ENCODE results near the gene ATXN2L. TPM values are rescaled to one million over a fixed set of nuclear protein-coding genes. Genes with fewer than 3 reads are reported as not detected.

Gene ATXN2L
- total and polyA plus RNA-seq, 3 experiments from 2014 or later = 31.0 to 267 (median 266) TPM

DNA sequence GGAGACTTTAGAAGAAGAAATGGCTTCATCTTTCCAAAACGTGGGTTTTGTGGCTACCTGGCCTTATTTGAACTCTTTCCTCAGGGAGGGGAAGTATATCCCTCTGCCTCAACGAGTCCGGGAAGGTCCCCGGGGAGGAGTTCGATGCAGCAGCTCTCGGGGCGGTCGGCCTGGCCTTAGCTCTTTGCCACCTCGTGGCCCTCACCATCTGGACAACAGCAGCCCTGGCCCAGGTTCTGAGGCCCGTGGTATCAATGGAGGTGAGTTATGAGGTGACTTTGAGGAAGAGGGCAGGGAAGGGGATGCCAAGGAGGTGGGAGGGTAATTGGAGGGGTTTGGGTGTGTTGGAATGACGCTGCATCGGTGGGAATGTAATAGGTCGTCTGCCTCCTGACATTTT, 7.7 kb downstream of the ATXN2L start:
- ChIA-PET CTCF (no interaction called here), POLR2A (no interaction called here)
- no peaks in the 10 kb centered on the region for H3K27me3 Mint-ChIP-seq
- H3K27ac Mint-ChIP-seq = peak overlapping the region in 2 of 8 donors; percentile 23 to 40
- no peaks in the 10 kb centered on the region for H3K9me3 ChIP-seq (ENCODE audit: low read length)
- no peak overlapping the region for H3K4me3 ChIP-seq (ENCODE audit: low read length)
- H3K9me3 Mint-ChIP-seq = no peaks in the 10 kb centered on the region
- no peak overlapping the region for H3K4me3 Mint-ChIP-seq
- no peaks in the 10 kb centered on the region for H3K27me3 ChIP-seq (ENCODE audit: insufficient read depth, low read length, poor library complexity, severe bottlenecking)
- DNase-seq = peak in 1 of 5 donors; percentile 26
- H3K4me1 ChIP-seq (ENCODE audit: insufficient read depth, low read length) = peaks cover 13% of the 10 kb centered on the region
- H3K36me3 Mint-ChIP-seq = peaks cover 29 to 98% (median 35%) of the 10 kb centered on the region in 3 donors
- H3K4me1 Mint-ChIP-seq = peaks cover 17 to 21% (median 18%) of the 10 kb centered on the region in 3 donors
- H3K27ac ChIP-seq (ENCODE audit: low read depth, low read length) = no peak overlapping the region
- peaks cover 89% of the 10 kb centered on the region for H3K36me3 ChIP-seq (ENCODE audit: insufficient read depth, low read length)

DNA sequence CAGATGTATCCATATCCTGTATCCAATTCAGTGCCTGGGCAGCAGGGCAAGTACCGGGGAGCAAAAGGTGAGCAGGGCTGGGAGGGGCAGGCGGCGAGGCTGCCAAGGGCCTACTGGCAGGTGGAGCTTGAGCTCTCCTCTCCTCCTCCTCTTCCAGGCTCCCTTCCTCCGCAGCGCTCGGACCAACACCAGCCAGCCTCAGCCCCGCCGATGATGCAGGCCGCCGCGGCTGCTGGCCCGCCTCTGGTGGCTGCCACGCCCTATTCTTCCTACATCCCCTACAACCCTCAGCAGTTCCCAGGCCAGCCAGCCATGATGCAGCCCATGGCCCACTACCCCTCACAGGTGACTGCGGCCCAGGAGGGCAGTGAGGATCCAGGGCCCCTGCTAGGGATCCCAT, 11.6 kb downstream of the ATXN2L start:
- Histone ChIP-seq H3K4me1 (ENCODE audit: insufficient read depth, low read length) (no peaks in the 10 kb centered on the region), H3K27ac (ENCODE audit: low read depth, low read length) (no peak overlapping the region), H3K27me3 (ENCODE audit: insufficient read depth, low read length, poor library complexity, severe bottlenecking) (no peaks in the 10 kb centered on the region), H3K9me3 (ENCODE audit: low read length) (no peaks in the 10 kb centered on the region), H3K36me3 (ENCODE audit: insufficient read depth, low read length) (peaks cover 69% of the 10 kb centered on the region), H3K4me3 (ENCODE audit: low read length) (no peak overlapping the region)
- POLR2A ChIA-PET = no interaction called here
- Mint-ChIP-seq H3K27me3 (no peaks in the 10 kb centered on the region), H3K36me3 (peaks cover 24 to 91% (median 29%) of the 10 kb centered on the region in 3 donors), H3K27ac (no peak overlapping the region), H3K9me3 (no peaks in the 10 kb centered on the region), H3K4me1 (peaks cover 4 to 5% (median 4%) of the 10 kb centered on the region in 3 donors), H3K4me3 (no peak overlapping the region)
- DNase-seq = no peak
- CTCF ChIA-PET = no interaction called here

DNA sequence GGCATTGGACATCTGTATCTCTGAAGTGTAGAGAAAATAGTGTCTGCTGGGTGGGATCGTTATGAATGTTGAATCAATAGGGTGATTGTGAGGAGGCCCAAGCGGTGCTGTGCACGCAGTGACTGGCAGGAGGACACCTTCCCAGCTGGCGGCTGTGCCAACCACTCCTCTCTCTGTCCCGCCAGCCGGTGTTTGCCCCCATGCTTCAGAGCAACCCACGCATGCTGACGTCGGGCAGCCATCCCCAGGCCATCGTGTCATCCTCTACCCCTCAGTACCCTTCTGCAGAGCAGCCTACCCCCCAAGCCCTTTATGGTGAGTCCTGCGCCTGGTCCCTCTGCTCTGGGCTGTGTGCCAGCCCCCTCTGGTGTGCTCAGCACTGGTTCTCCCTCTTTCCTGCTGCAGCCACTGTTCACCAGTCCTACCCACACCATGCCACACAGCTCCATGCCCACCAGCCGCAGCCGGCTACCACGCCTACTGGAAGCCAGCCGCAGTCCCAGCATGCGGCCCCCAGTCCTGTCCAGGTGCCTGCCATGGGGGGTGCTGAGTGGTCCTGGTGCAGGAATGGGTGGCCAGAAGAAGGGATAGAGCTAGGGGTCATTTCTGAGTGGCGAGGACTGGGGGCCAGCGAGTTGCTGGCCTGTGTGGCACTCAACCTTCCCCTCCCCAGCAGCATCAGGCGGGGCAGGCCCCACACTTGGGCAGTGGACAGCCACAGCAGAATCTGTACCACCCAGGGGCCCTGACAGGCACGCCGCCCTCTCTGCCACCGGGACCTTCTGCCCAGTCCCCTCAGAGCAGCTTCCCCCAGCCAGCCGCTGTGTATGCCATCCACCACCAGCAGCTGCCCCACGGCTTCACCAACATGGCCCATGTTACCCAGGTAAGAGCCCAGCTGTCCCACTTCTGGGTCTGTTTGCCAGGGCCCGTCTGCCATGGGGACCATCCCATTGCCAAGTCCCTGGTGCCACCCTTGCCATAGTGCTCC, 12.4 kb downstream of the ATXN2L start:
- peak overlapping the region in 4 of 8 donors; percentile 17 to 90 (median 26) for H3K27ac Mint-ChIP-seq
- Histone ChIP-seq H3K4me3 (ENCODE audit: low read length) (no peak overlapping the region), H3K9me3 (ENCODE audit: low read length) (no peaks in the 10 kb centered on the region), H3K4me1 (ENCODE audit: insufficient read depth, low read length) (no peaks in the 10 kb centered on the region), H3K27me3 (ENCODE audit: insufficient read depth, low read length, poor library complexity, severe bottlenecking) (no peaks in the 10 kb centered on the region), H3K27ac (ENCODE audit: low read depth, low read length) (no peak overlapping the region), H3K36me3 (ENCODE audit: insufficient read depth, low read length) (peaks cover 61% of the 10 kb centered on the region)
- POLR2A ChIA-PET = no interaction called here
- peaks cover 3 to 4% (median 3%) of the 10 kb centered on the region in 3 donors for H3K4me1 Mint-ChIP-seq
- no peak for DNase-seq
- H3K36me3 Mint-ChIP-seq = peaks cover 24 to 86% (median 26%) of the 10 kb centered on the region in 3 donors
- CTCF ChIA-PET = no interaction called here
- peak overlapping the region in 1 of 7 donors; percentile 24 for H3K4me3 Mint-ChIP-seq
- H3K9me3 Mint-ChIP-seq = no peaks in the 10 kb centered on the region
- no peaks in the 10 kb centered on the region for H3K27me3 Mint-ChIP-seq

DNA sequence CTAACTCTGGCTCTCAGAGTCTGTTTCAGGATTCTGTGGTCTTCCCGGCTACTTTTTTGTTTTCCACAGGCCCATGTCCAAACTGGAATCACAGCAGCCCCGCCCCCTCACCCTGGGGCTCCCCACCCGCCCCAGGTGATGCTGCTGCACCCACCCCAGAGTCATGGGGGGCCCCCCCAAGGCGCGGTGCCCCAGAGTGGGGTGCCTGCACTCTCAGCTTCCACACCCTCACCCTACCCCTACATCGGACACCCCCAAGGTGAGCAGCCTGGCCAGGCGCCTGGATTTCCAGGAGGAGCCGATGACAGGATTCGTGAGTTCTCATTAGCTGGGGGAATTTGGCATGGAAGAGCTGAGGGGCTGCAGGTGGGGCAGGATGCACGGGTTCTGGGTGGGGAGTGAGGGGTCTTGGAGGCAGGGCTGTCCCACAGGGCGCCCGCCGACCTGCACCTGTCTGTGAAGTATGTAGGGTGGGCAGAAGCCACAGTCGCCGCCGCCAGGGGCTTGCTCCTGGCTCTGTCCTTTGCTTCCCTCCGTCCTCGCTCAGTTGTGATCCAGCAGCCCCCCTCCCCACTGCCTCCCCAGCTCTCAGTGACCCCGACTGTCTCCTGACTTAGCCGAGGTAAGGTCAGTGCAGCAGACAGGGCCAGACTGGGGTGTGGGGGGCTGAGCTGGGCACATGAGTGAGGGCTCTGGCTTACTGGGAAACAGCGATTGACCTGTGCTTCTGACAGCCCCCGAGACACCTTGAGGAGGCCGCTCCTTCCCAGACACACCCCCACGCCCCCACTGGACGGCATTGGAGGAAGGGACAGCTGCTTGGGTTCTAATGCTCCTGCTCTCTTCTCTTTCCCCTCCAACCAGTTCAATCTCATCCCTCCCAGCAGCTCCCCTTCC, 13.3 kb downstream of the ATXN2L start:
- Mint-ChIP-seq H3K27me3 (no peaks in the 10 kb centered on the region), H3K27ac (no peak overlapping the region), H3K36me3 (peaks cover 20 to 77% (median 21%) of the 10 kb centered on the region in 3 donors), H3K4me1 (peaks cover 0 to 4% (median 0%) of the 10 kb centered on the region in 3 donors), H3K9me3 (no peaks in the 10 kb centered on the region), H3K4me3 (no peak overlapping the region)
- Histone ChIP-seq H3K9me3 (ENCODE audit: low read length) (no peaks in the 10 kb centered on the region), H3K4me1 (ENCODE audit: insufficient read depth, low read length) (no peaks in the 10 kb centered on the region), H3K27me3 (ENCODE audit: insufficient read depth, low read length, poor library complexity, severe bottlenecking) (no peaks in the 10 kb centered on the region), H3K36me3 (ENCODE audit: insufficient read depth, low read length) (peaks cover 52% of the 10 kb centered on the region), H3K4me3 (ENCODE audit: low read length) (no peak overlapping the region), H3K27ac (ENCODE audit: low read depth, low read length) (no peak overlapping the region)
- ChIA-PET CTCF (no interaction called here), POLR2A (interaction anchor here (0.9 kb wide), 1 partner anchor 13 kb away, joined by 6 read pairs; the partner anchor contains the start of gene ATXN2L)
- DNase-seq = no peak

DNA sequence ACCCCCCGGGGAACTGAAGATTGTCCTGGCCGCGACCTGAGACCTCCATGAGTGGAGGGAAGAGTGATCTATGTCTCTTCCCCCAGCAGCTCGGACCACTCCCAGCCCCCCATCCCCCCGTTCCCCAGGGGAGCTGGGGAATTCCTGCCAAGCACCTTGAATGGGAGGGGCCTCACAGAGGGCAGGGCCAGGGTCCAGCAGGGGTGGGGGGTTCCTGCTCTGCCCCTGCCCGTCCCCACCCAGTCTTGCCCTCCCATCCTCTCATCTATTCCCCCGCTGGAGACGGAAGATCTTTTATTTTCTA, 13.9 kb downstream of the ATXN2L start:
- Histone ChIP-seq H3K4me1 (ENCODE audit: insufficient read depth, low read length) (no peaks in the 10 kb centered on the region), H3K36me3 (ENCODE audit: insufficient read depth, low read length) (peaks cover 46% of the 10 kb centered on the region), H3K27me3 (ENCODE audit: insufficient read depth, low read length, poor library complexity, severe bottlenecking) (no peaks in the 10 kb centered on the region), H3K27ac (ENCODE audit: low read depth, low read length) (no peak overlapping the region), H3K4me3 (ENCODE audit: low read length) (no peak overlapping the region), H3K9me3 (ENCODE audit: low read length) (no peaks in the 10 kb centered on the region)
- H3K27me3 Mint-ChIP-seq = no peaks in the 10 kb centered on the region
- peaks cover 0 to 4% (median 0%) of the 10 kb centered on the region in 3 donors for H3K4me1 Mint-ChIP-seq
- H3K36me3 Mint-ChIP-seq = peaks cover 19 to 74% (median 21%) of the 10 kb centered on the region in 3 donors
- no peak overlapping the region for H3K4me3 Mint-ChIP-seq
- CTCF ChIA-PET = no interaction called here
- H3K27ac Mint-ChIP-seq = no peak overlapping the region
- POLR2A ChIA-PET = interaction anchor here (0.9 kb wide), 1 partner anchor 14 kb away, joined by 6 read pairs; the partner anchor contains the start of gene ATXN2L
- no peak for DNase-seq
- no peaks in the 10 kb centered on the region for H3K9me3 Mint-ChIP-seq

DNA sequence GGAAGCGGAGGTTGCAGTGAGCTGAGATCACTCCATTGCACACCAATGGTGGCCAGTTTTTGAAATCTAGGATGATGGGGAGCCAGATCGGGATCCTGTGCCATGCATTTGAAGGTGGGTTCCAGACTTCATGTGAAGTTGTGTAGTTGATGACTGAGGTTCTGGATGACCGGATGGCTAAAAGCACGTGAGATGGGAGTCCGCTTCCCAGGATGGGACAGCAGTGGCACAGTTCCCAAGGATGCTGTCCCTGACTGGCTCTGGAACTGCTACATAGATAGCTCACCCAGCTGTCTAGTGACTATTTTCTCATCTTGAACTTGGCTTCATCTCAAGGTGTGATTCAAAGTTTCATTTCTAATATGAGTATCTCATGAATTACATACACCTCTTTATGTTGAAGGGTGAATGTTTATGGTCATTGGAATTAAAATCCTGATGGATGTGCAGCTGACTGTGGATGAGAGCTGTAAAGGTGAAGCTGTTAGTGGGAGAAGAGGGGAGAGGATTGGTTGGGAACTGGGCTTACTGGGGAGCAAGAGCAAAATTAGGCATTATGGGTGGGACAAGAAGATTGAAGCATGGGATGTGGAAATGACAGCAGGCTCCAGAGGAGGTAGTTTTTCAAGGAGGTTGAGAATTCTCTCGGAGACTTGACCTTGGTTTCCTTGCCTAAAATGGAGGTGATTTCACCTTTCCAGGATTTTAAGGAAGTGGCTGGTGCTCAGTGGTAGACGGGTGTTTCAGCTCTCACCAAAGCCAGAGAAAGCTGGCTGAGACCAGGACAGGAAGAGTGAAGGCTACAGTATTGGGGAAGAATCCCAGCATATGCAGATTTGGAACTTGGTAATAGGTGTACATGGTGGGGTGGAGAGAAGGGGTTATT, 15.1 kb downstream of the ATXN2L start:
- Mint-ChIP-seq H3K27me3 (no peaks in the 10 kb centered on the region), H3K36me3 (peaks cover 10 to 74% (median 15%) of the 10 kb centered on the region in 3 donors), H3K27ac (peak overlapping the region in 4 of 8 donors; percentile 14 to 84 (median 18)), H3K9me3 (no peaks in the 10 kb centered on the region), H3K4me3 (no peak overlapping the region), H3K4me1 (peaks cover 0 to 2% (median 0%) of the 10 kb centered on the region in 3 donors)
- CTCF ChIA-PET = no interaction called here
- H3K9me3 ChIP-seq (ENCODE audit: low read length) = no peaks in the 10 kb centered on the region
- POLR2A ChIA-PET = interaction anchor here (1.2 kb wide), 1 partner anchor 25 kb away, joined by 3 read pairs; no protein-coding TSS in a partner anchor
- H3K36me3 ChIP-seq (ENCODE audit: insufficient read depth, low read length) = peaks cover 41% of the 10 kb centered on the region
- no peak for DNase-seq
- H3K4me3 ChIP-seq (ENCODE audit: low read length) = no peak overlapping the region
- H3K27me3 ChIP-seq (ENCODE audit: insufficient read depth, low read length, poor library complexity, severe bottlenecking) = no peaks in the 10 kb centered on the region
- no peaks in the 10 kb centered on the region for H3K4me1 ChIP-seq (ENCODE audit: insufficient read depth, low read length)
- no peak overlapping the region for H3K27ac ChIP-seq (ENCODE audit: low read depth, low read length)

DNA sequence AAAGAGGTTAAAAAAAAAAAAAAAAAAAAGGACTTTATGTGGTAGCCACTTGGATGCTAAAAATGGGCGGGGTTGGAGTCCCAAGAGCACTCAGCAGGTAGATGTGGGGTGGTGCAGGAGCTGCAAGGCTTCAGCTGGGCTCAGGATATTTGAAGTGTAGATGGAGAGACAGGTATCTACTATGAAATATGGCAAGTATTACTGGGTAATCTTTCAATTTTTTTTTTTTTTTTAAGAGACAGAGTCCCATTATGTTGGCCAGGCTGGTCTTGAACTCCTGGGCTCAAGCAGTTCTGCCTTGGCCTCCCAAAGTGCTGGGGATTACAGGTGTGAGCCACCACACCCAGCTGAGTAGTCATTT, 15.7 kb downstream of the ATXN2L start:
- Histone ChIP-seq H3K27ac (ENCODE audit: low read depth, low read length) (no peak overlapping the region), H3K27me3 (ENCODE audit: insufficient read depth, low read length, poor library complexity, severe bottlenecking) (no peaks in the 10 kb centered on the region), H3K4me1 (ENCODE audit: insufficient read depth, low read length) (no peaks in the 10 kb centered on the region), H3K4me3 (ENCODE audit: low read length) (no peak overlapping the region), H3K36me3 (ENCODE audit: insufficient read depth, low read length) (peaks cover 41% of the 10 kb centered on the region), H3K9me3 (ENCODE audit: low read length) (no peaks in the 10 kb centered on the region)
- ChIA-PET POLR2A (interaction anchor here (1.2 kb wide), 1 partner anchor 24 kb away, joined by 3 read pairs; no protein-coding TSS in a partner anchor), CTCF (no interaction called here)
- H3K4me1 Mint-ChIP-seq = peaks cover 0 to 2% (median 0%) of the 10 kb centered on the region in 3 donors
- H3K27me3 Mint-ChIP-seq = no peaks in the 10 kb centered on the region
- no peak overlapping the region for H3K4me3 Mint-ChIP-seq
- DNase-seq = no peak
- peak overlapping the region in 2 of 8 donors; percentile 17 to 84 for H3K27ac Mint-ChIP-seq
- no peaks in the 10 kb centered on the region for H3K9me3 Mint-ChIP-seq
- peaks cover 4 to 74% (median 13%) of the 10 kb centered on the region in 3 donors for H3K36me3 Mint-ChIP-seq

All from CD8-positive, alpha-beta memory T cell (primary cell).